ENCODE measurements around the gene REPIN1.

The REPIN1 gene

GRCh38 chr7:150388709-150389531 lies 20.3 kb downstream of the REPIN1 start:
- ChIA-PET POLR2A (no interaction called here), CTCF (interaction anchor here (0.7 kb wide), 1 partner anchor 18 kb away, joined by 3 read pairs; no protein-coding TSS in a partner anchor)
- H3K4me1 ChIP-seq (ENCODE audit: control insufficient read depth, insufficient read depth, low read length), result no peaks in the 10 kb centered on the region
- TF ChIP-seq ZSCAN18 (tag by site-specific recombination; IDR thresholded peaks at IDR 0.05), result no peak
- TF ChIP-seq ZNF785 (tag by site-specific recombination; IDR thresholded peaks at IDR 0.05), result no peak
- no peak for TF ChIP-seq ZBTB8A (tag by site-specific recombination; IDR thresholded peaks at IDR 0.05)
- TF ChIP-seq ZNF777 (tag by site-specific recombination; IDR thresholded peaks at IDR 0.05; ENCODE audit: borderline replicate concordance), result no peak
- no peak for TF ChIP-seq ZNF121 (tag by site-specific recombination; IDR thresholded peaks at IDR 0.05)
- no peak for TF ChIP-seq ZNF426 (tag by site-specific recombination; IDR thresholded peaks at IDR 0.05)
- TF ChIP-seq ZNF433 (tag by site-specific recombination; IDR thresholded peaks at IDR 0.05; ENCODE audit: low read depth), result no peak
- TF ChIP-seq ZNF24 (tag by site-specific recombination; IDR thresholded peaks at IDR 0.05), result no peak
- TF ChIP-seq ZBTB17 (tag by site-specific recombination; IDR thresholded peaks at IDR 0.05), result no peak
- no peak for TF ChIP-seq KLF7 (tag by site-specific recombination; IDR thresholded peaks at IDR 0.05; ENCODE audit: borderline replicate concordance)
- TF ChIP-seq ZNF175 (tag by site-specific recombination; IDR thresholded peaks at IDR 0.05), result no peak
- TF ChIP-seq ZNF747 (tag by site-specific recombination; IDR thresholded peaks at IDR 0.05), result no peak
- no peak for TF ChIP-seq SP2 (tag by site-specific recombination; IDR thresholded peaks at IDR 0.05)
- TF ChIP-seq, protein P1, sequence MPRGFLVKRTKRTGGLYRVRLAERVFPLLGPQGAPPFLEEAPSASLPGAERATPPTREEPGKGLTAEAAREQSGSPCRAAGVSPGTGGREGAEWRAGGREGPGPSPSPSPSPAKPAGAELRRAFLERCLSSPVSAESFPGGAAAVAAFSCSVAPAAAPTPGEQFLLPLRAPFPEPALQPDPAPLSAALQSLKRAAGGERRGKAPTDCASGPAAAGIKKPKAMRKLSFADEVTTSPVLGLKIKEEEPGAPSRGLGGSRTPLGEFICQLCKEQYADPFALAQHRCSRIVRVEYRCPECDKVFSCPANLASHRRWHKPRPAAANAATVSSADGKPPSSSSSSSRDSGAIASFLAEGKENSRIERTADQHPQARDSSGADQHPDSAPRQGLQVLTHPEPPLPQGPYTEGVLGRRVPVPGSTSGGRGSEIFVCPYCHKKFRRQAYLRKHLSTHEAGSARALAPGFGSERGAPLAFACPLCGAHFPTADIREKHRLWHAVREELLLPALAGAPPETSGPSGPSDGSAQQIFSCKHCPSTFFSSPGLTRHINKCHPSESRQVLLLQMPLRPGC (tag by site-specific recombination; IDR thresholded peaks at IDR 0.05), result no peak
- no peak for TF ChIP-seq ZNF677 (tag by site-specific recombination; IDR thresholded peaks at IDR 0.05)
- no peak for TF ChIP-seq ZNF626 (tag by site-specific recombination; IDR thresholded peaks at IDR 0.05)
- TF ChIP-seq, protein P2, sequence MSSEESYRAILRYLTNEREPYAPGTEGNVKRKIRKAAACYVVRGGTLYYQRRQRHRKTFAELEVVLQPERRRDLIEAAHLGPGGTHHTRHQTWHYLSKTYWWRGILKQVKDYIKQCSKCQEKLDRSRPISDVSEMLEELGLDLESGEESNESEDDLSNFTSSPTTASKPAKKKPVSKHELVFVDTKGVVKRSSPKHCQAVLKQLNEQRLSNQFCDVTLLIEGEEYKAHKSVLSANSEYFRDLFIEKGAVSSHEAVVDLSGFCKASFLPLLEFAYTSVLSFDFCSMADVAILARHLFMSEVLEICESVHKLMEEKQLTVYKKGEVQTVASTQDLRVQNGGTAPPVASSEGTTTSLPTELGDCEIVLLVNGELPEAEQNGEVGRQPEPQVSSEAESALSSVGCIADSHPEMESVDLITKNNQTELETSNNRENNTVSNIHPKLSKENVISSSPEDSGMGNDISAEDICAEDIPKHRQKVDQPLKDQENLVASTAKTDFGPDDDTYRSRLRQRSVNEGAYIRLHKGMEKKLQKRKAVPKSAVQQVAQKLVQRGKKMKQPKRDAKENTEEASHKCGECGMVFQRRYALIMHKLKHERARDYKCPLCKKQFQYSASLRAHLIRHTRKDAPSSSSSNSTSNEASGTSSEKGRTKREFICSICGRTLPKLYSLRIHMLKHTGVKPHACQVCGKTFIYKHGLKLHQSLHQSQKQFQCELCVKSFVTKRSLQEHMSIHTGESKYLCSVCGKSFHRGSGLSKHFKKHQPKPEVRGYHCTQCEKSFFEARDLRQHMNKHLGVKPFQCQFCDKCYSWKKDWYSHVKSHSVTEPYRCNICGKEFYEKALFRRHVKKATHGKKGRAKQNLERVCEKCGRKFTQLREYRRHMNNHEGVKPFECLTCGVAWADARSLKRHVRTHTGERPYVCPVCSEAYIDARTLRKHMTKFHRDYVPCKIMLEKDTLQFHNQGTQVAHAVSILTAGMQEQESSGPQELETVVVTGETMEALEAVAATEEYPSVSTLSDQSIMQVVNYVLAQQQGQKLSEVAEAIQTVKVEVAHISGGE (tag by site-specific recombination; conservative IDR thresholded peaks at IDR 0.05; ENCODE audit: low read depth), result no peak
- no peak for TF ChIP-seq ZNF776 (tag by site-specific recombination; IDR thresholded peaks at IDR 0.05; ENCODE audit: borderline replicate concordance)
- TF ChIP-seq ZNF391 (tag by site-specific recombination; IDR thresholded peaks at IDR 0.05; ENCODE audit: borderline replicate concordance, low read depth), result no peak
- no peaks in the 10 kb centered on the region for H3K9me3 ChIP-seq (ENCODE audit: control insufficient read depth, insufficient read depth, low read depth, low read length)
- peaks cover 0 to 20% of the 10 kb centered on the region in 2 experiments; a peak in 1 of 3 replicates for H3K36me3 ChIP-seq (ENCODE audit: control insufficient read depth in 2 of 2, insufficient read depth in 1 of 2, low read length in 2 of 2)
- no peak overlapping the region for H3K4me3 ChIP-seq (ENCODE audit: low read depth, low read length)
- no peak overlapping the region for H3K27ac ChIP-seq (ENCODE audit: extremely low read depth, low read depth, low read length)

GRCh38 chr7:150389532-150389816 lies 20.9 kb downstream of the REPIN1 start:
- CTCF ChIA-PET, result interaction anchor here (0.7 kb wide), 1 partner anchor 17 kb away, joined by 3 read pairs; no protein-coding TSS in a partner anchor
- Histone ChIP-seq H3K36me3 (ENCODE audit: control insufficient read depth in 2 of 2, insufficient read depth in 1 of 2, low read length in 2 of 2) (peaks cover 0 to 20% of the 10 kb centered on the region in 2 experiments; a peak in 1 of 3 replicates), H3K4me3 (ENCODE audit: low read depth, low read length) (no peak overlapping the region), H3K9me3 (ENCODE audit: control insufficient read depth, insufficient read depth, low read depth, low read length) (no peaks in the 10 kb centered on the region), H3K27ac (ENCODE audit: extremely low read depth, low read depth, low read length) (no peak overlapping the region), H3K4me1 (ENCODE audit: control insufficient read depth, insufficient read depth, low read length) (no peaks in the 10 kb centered on the region)
- POLR2A ChIA-PET, result no interaction called here
- no peak for TF ChIP-seq PBX3 (CRISPR knock-in tag; IDR thresholded peaks at IDR 0.05)
- no peak for TF ChIP-seq ZNF837 (tag by site-specific recombination; IDR thresholded peaks at IDR 0.05)
- TF ChIP-seq ZNF501 (tag by site-specific recombination; IDR thresholded peaks at IDR 0.05), result no peak
- TF ChIP-seq, protein P3, sequence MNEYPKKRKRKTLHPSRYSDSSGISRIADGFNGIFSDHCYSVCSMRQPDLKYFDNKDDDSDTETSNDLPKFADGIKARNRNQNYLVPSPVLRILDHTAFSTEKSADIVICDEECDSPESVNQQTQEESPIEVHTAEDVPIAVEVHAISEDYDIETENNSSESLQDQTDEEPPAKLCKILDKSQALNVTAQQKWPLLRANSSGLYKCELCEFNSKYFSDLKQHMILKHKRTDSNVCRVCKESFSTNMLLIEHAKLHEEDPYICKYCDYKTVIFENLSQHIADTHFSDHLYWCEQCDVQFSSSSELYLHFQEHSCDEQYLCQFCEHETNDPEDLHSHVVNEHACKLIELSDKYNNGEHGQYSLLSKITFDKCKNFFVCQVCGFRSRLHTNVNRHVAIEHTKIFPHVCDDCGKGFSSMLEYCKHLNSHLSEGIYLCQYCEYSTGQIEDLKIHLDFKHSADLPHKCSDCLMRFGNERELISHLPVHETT (tag by site-specific recombination; IDR thresholded peaks at IDR 0.05), result no peak
- no peak for TF ChIP-seq GFI1B (tag by site-specific recombination; IDR thresholded peaks at IDR 0.05)
- TF ChIP-seq ZNF677 (tag by site-specific recombination; IDR thresholded peaks at IDR 0.05), result no peak
